IMR-90 (cell line): ENCODE measurements around the gene PDE5A.

Experiments
- CTCF ChIP-seq: conservative IDR thresholded peaks from 2 replicates; pipeline ENCODE4 v1.5.1; 2012; ENCODE audit warnings: mild to moderate bottlenecking, low read depth, low read length, improper control_type of control experiment
- ELK1 ChIP-seq: fragments of 150-350 bp; IDR thresholded peaks from 2 replicates; pipeline ENCODE4 v1.6.1; 2016; ENCODE audit warnings: low read depth, mild to moderate bottlenecking, low read length, moderate library complexity, borderline replicate concordance
- FOS ChIP-seq: fragments of 150-350 bp; IDR thresholded peaks from 2 replicates; pipeline ENCODE4 v1.6.1; 2016; ENCODE audit warnings: low read depth, low read length
- MAFK ChIP-seq: IDR thresholded peaks from 2 replicates; pipeline ENCODE4 v1.6.1; 2012; ENCODE audit warnings: low read depth, low read length, improper control_type of control experiment
- MXI1 ChIP-seq: IDR thresholded peaks from 2 replicates; pipeline ENCODE4 v1.6.1; 2012; ENCODE audit warnings: low read depth, mild to moderate bottlenecking, low read length, moderate library complexity, borderline replicate concordance
- POLR2A ChIP-seq: IDR thresholded peaks from 2 replicates; pipeline ENCODE4 v1.6.1; 2012; ENCODE audit warnings: mild to moderate bottlenecking, low read depth, low read length
- USF2 ChIP-seq: fragments of 150-350 bp; IDR thresholded peaks from 2 replicates; pipeline ENCODE4 v1.6.1; 2017; ENCODE audit warnings: mild to moderate bottlenecking, antibody characterized with exemption, low read length, low read depth

GRCh38 chr4:119510395-119511149 is 118.0 kb downstream of the PDE5A start:
- TF ChIP-seq POLR2A (no peak), CTCF (no peak), USF2 (no peak), FOS (no peak), MXI1 (no peak), ELK1 (no peak), MAFK (no peak)
